Lung (tissue), 12 donors: Measurements from ENCODE around the gene ADGRG6. TPM values are rescaled to one million over a fixed set of nuclear protein-coding genes. Genes with fewer than 3 reads are reported as not detected.

Source experiments
- ATAC-seq: fragments of 200-7000 bp; cut with Tn5 transposase; one replicate; pipeline ENCODE4 v1.9.1; 2020; ENCODE audit warnings: moderate number of reproducible peaks; ENCODE audit not compliant: insufficient read depth, low FRiP score
- DNase-seq, 3 donors: peaks; one replicate each; pipeline ENCODE4 v3.0.0-alpha.2; 2013 to 2017
- H3K27ac ChIP-seq, 2 donors: one replicate each; pipeline ENCODE4 v1.5.1; 2013; ENCODE audit warnings: mild to moderate bottlenecking in 2 of 2, moderate library complexity in 2 of 2, control low read depth in 1 of 2, inconsistent platforms in 1 of 2, low read depth in 1 of 2, low read length in 1 of 2
- H3K27me3 ChIP-seq, 3 donors: one replicate each; pipeline ENCODE4 v1.5.1; 2013; ENCODE audit warnings: low read length in 2 of 3; ENCODE audit not compliant: control insufficient read depth in 3 of 3, insufficient read depth in 3 of 3
- H3K36me3 ChIP-seq, 4 donors: one replicate each; pipeline ENCODE4 v1.5.1; 2013; ENCODE audit warnings: low read length in 4 of 4, mild to moderate bottlenecking in 1 of 4, moderate library complexity in 1 of 4; ENCODE audit not compliant: control insufficient read depth in 4 of 4, insufficient read depth in 4 of 4
- H3K4me1 ChIP-seq, 5 donors: one replicate each; pipeline ENCODE4 v1.5.1; 2013; ENCODE audit warnings: low read length in 5 of 5, mild to moderate bottlenecking in 2 of 5, moderate library complexity in 1 of 5; ENCODE audit not compliant: control insufficient read depth in 5 of 5, insufficient read depth in 5 of 5
- H3K4me3 ChIP-seq: one replicate; pipeline ENCODE4 v1.5.1; 2013; ENCODE audit warnings: mild to moderate bottlenecking, control low read depth, moderate library complexity
- H3K9ac ChIP-seq, 2 donors: one replicate each; pipeline ENCODE4 v1.5.1; 2013; ENCODE audit warnings: low read length in 2 of 2, control low read depth in 1 of 2; ENCODE audit not compliant: insufficient read depth in 1 of 2
- H3K9me3 ChIP-seq, 4 donors: one replicate each; pipeline ENCODE4 v1.5.1; 2013; ENCODE audit warnings: low read length in 3 of 4, mild to moderate bottlenecking in 1 of 4, moderate library complexity in 1 of 4; ENCODE audit not compliant: control insufficient read depth in 4 of 4, insufficient read depth in 3 of 4
- CTCF ChIP-seq: IDR thresholded peaks from 2 replicates; pipeline ENCODE4 v1.5.1; 2012; ENCODE audit warnings: mild to moderate bottlenecking; ENCODE audit errors: control extremely low read depth, extremely low read depth
- WGBS, 2 donors: extraction: QIAGEN DNeasy Blood & Tissue Kit; methylation state at CpG; one replicate each; pipeline ENCODE4 v1.1.7; 2013; 5-methylcytosine and 5-hydroxymethylcytosine counted together
- polyA plus RNA-seq, 2 donors: library from polyadenylated mRNA; stranded (reverse); fragments of 200-250 nt; gene quantifications; one replicate each; pipeline ENCODE4 v1.2.1, GENCODE V29; 2013
- total RNA-seq, 2 donors: library from RNA; depleted of rRNA in 1 of 2; stranded (reverse); fragments of >200 nt in 1 of 2; gene quantifications; one replicate each; pipeline ENCODE4 v1.2.1, GENCODE V29; 2014 to 2021
- donor health status: control.
- donor health status: control.
- donor health status: Bipolar disorder and iron deficiency.
- donor health status: healthy.
- donor health status: DM: yes; HTN: yes; CAD: no.

Gene ADGRG6
- total and polyA plus RNA-seq, 4 donors, result 6.4 to 177 (median 12.9) TPM

GRCh38 chr6:142470421-142470820 lies 168.6 kb downstream of the ADGRG6 start:
- no peak for ATAC-seq

GRCh38 chr6:142474531-142475289 lies 172.9 kb downstream of the ADGRG6 start:
- H3K27ac ChIP-seq, result no peak overlapping the region
- peak; percentile 59 for TF ChIP-seq CTCF
- ATAC-seq (no peak), DNase-seq (peak; percentile 56 to 87 (median 85))
- 9 to 11% methylated on average over 13 of the region's 13 CpGs for WGBS, 2 donors
- no peak overlapping the region for H3K4me3 ChIP-seq
- H3K9me3 ChIP-seq, result no peaks in the 10 kb centered on the region
- no peaks in the 10 kb centered on the region for H3K36me3 ChIP-seq
- H3K9ac ChIP-seq, result no peak overlapping the region
- peaks cover 0 to 6% (median 0%) of the 10 kb centered on the region in 5 donors for H3K4me1 ChIP-seq
- no peaks in the 10 kb centered on the region for H3K27me3 ChIP-seq

More at GRCh38 chr6:142470421-142470820, 168.6 kb downstream of the ADGRG6 start:
- peaks cover 0 to 2% (median 0%) of the 10 kb centered on the region in 4 donors for H3K9me3 ChIP-seq
- no peak overlapping the region for H3K9ac ChIP-seq
- DNase-seq, result no peak
- 43 to 51% methylated on average over 1 of the region's 1 CpG for WGBS, 2 donors
- no peak overlapping the region for H3K27ac ChIP-seq
- no peaks in the 10 kb centered on the region for H3K36me3 ChIP-seq
- H3K27me3 ChIP-seq, result peaks cover 0 to 3% (median 0%) of the 10 kb centered on the region in 3 donors
- no peak for TF ChIP-seq CTCF
- H3K4me3 ChIP-seq, result no peak overlapping the region
- peaks cover 0 to 6% (median 0%) of the 10 kb centered on the region in 5 donors for H3K4me1 ChIP-seq

GRCh38 chr6:142476452-142476851 lies 174.6 kb downstream of the ADGRG6 start:
- 83 to 86% methylated on average over 2 of the region's 2 CpGs for WGBS, 2 donors
- Histone ChIP-seq H3K36me3 (no peaks in the 10 kb centered on the region), H3K4me1 (peaks cover 0 to 6% (median 0%) of the 10 kb centered on the region in 5 donors), H3K27me3 (no peaks in the 10 kb centered on the region), H3K9ac (no peak overlapping the region), H3K27ac (no peak overlapping the region), H3K9me3 (no peaks in the 10 kb centered on the region), H3K4me3 (no peak overlapping the region)
- no peak for TF ChIP-seq CTCF
- ATAC-seq (no peak), DNase-seq (no peak)

- H3K9me3 ChIP-seq, result no peaks in the 10 kb centered on the region
- no peak overlapping the region for H3K9ac ChIP-seq
- TF ChIP-seq CTCF, result no peak
- no peak overlapping the region for H3K4me3 ChIP-seq
- DNase-seq, result no peak
- no peak for ATAC-seq
- H3K27me3 ChIP-seq, result no peaks in the 10 kb centered on the region
- H3K36me3 ChIP-seq, result no peaks in the 10 kb centered on the region
- H3K4me1 ChIP-seq, result peaks cover 0 to 6% (median 0%) of the 10 kb centered on the region in 5 donors
- WGBS, 2 donors, result 94% methylated on average over 2 of the region's 2 CpGs
- no peak overlapping the region for H3K27ac ChIP-seq
These were observed 176.3 kb downstream of the ADGRG6 start for GRCh38 chr6:142478117-142478516.
